Mesendoderm (in vitro differentiated cells): Measurements from ENCODE around the gene ERI2. TPM values are rescaled to one million over a fixed set of nuclear protein-coding genes. Genes with fewer than 3 reads are reported as not detected.

Experiments
- DNase-seq: peaks from one replicate; pipeline ENCODE4 v3.0.0; 2013
- H2AK5ac ChIP-seq: 2 replicates; pipeline ENCODE4 v1.6.1; 2013; ENCODE audit warnings: low read length, inconsistent platforms
- H2BK120ac ChIP-seq: 2 replicates; pipeline ENCODE4 v1.6.1; 2013; ENCODE audit warnings: low read depth, mild to moderate bottlenecking, low read length, moderate library complexity, mixed read lengths
- H2BK15ac ChIP-seq: replicated peaks from 2 replicates; pipeline ENCODE4 v1.6.1; 2013; ENCODE audit warnings: low read depth, mild to moderate bottlenecking, moderate library complexity
- H2BK5ac ChIP-seq: 2 replicates; pipeline ENCODE4 v1.6.1; 2013; ENCODE audit warnings: low read length, inconsistent platforms
- H3K18ac ChIP-seq: 2 replicates; pipeline ENCODE4 v1.6.1; 2013; ENCODE audit warnings: mild to moderate bottlenecking, low read length, mixed read lengths
- H3K23ac ChIP-seq: one replicate; pipeline ENCODE4 v1.6.1; 2013; ENCODE audit warnings: low read length
- H3K27ac ChIP-seq: 2 replicates; pipeline ENCODE4 v1.5.1; 2013; ENCODE audit warnings: low read depth, mild to moderate bottlenecking, inconsistent platforms, low read length, moderate library complexity
- H3K27me3 ChIP-seq: 2 replicates; pipeline ENCODE4 v1.6.1; 2013; ENCODE audit warnings: low read length, control low read depth, mild to moderate bottlenecking, inconsistent platforms; ENCODE audit not compliant: insufficient read depth, poor library complexity
- H3K36me3 ChIP-seq: 2 replicates; pipeline ENCODE4 v1.6.1; 2013; ENCODE audit warnings: low read length, inconsistent platforms; ENCODE audit not compliant: control insufficient read depth, insufficient read depth
- H3K4ac ChIP-seq: one replicate; pipeline ENCODE4 v1.6.1; 2013; ENCODE audit warnings: low read depth, mild to moderate bottlenecking, low read length, moderate library complexity
- H3K4me1 ChIP-seq: 2 replicates; pipeline ENCODE4 v1.6.1; 2013; ENCODE audit warnings: low read depth, low read length, inconsistent platforms; ENCODE audit not compliant: control insufficient read depth
- H3K4me2 ChIP-seq: 2 replicates; pipeline ENCODE4 v1.6.1; 2013; ENCODE audit warnings: low read length
- H3K4me3 ChIP-seq: 2 replicates; pipeline ENCODE4 v1.5.1; 2013; ENCODE audit warnings: mild to moderate bottlenecking, low read length
- H3K56ac ChIP-seq: one replicate; pipeline ENCODE4 v1.6.1; 2013; ENCODE audit warnings: low read length
- H3K79me1 ChIP-seq: 2 replicates; pipeline ENCODE4 v1.6.1; 2013; ENCODE audit warnings: low read length, inconsistent platforms
- H3K79me2 ChIP-seq: 2 replicates; pipeline ENCODE4 v1.6.1; 2013; ENCODE audit warnings: mild to moderate bottlenecking, low read length; ENCODE audit not compliant: control insufficient read depth, insufficient read depth
- H3K9ac ChIP-seq: 2 replicates; pipeline ENCODE4 v1.6.1; 2013; ENCODE audit warnings: low read length, inconsistent platforms
- H4K5ac ChIP-seq: one replicate; pipeline ENCODE4 v1.6.1; 2013; ENCODE audit warnings: low read length
- H4K8ac ChIP-seq: one replicate; pipeline ENCODE4 v1.6.1; 2013; ENCODE audit warnings: low read depth, mild to moderate bottlenecking, control low read depth, low read length, moderate library complexity
- WGBS: extraction: QIAGEN DNeasy Blood & Tissue Kit; methylation state at CpG from one replicate; pipeline ENCODE4 v1.1.7; 2013; ENCODE audit warnings: low lambda C conversion rate, missing lambda C conversion rate; ENCODE audit not compliant: insufficient coverage; ENCODE audit errors: extremely low coverage; 5-methylcytosine and 5-hydroxymethylcytosine counted together
- small RNA-seq: library from polyadenylated mRNA; stranded (forward); fragments of <200 nt; extraction: miRNeasy Mini kit (QIAGEN cat#:217004); gene quantifications from one replicate; pipeline ENCODE3, GENCODE V24; 2013; ENCODE audit not compliant: insufficient read depth

ERI2 gene

DNA sequence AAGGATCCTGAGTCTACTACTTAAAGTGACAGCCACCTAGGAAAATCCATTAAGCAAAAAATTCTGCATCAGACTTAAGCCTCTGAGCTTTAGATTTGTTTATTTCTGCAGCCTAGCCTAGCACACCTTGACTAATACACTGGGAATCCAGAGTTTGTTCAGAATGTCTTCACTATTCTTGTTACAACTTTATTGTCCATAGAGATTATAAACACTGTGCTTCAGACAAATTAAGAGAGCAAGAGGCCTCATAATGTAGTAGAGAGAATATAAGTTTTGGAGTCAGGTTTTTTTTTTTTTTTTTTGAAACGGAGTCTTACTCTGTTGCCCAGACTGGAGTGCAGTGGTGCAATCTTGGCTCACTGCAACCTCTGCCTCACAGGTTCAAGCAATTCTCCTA lies 55.7 kb downstream of the ERI2 start:
- no peak for DNase-seq
- no CpG with 5 or more reads among the region's 1 CpG for WGBS
- H2BK120ac ChIP-seq, result no peak overlapping the region
- H3K56ac ChIP-seq, result no peak overlapping the region
- H3K27ac ChIP-seq, result no peak overlapping the region
- H3K27me3 ChIP-seq, result no peaks in the 10 kb centered on the region
- H3K9ac ChIP-seq, result no peak overlapping the region
- H4K8ac ChIP-seq, result no peak overlapping the region
- no peaks in the 10 kb centered on the region for H3K4me1 ChIP-seq
- no peak overlapping the region for H3K4ac ChIP-seq
- no peak overlapping the region for H3K23ac ChIP-seq
- no peak overlapping the region for H2BK5ac ChIP-seq
- no peak overlapping the region for H4K5ac ChIP-seq
- no peak overlapping the region for H2BK15ac ChIP-seq
- H2AK5ac ChIP-seq, result no peak overlapping the region
- no peaks in the 10 kb centered on the region for H3K79me1 ChIP-seq
- no peak overlapping the region for H3K18ac ChIP-seq
- no peak overlapping the region for H3K4me3 ChIP-seq
- no peaks in the 10 kb centered on the region for H3K36me3 ChIP-seq
- no peaks in the 10 kb centered on the region for H3K79me2 ChIP-seq
- H3K4me2 ChIP-seq, result no peak overlapping the region

DNA sequence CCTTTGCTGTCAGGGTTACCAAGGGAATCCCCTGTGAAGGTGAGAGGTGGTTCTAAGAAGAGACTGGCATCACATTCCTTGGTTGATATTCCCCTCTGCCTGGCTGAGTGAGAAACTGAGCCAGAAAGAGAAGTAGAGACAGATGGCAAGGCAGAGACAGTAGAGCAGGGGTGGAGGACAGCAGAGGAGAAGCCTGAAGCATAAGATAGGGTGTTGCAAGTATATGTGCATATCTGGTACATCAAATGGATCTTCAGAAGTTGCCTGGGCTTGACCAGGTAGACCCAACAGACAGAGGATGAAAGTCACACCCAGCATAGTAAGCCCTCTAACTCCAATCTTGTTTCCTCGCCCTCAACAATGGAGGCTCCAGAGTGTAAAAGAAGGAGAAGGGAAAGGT lies 56.8 kb downstream of the ERI2 start:
- Histone ChIP-seq H2BK5ac (no peak overlapping the region), H3K27me3 (no peaks in the 10 kb centered on the region), H3K9ac (no peak overlapping the region), H4K5ac (no peak overlapping the region), H3K36me3 (no peaks in the 10 kb centered on the region), H3K27ac (no peak overlapping the region), H3K23ac (no peak overlapping the region), H2BK120ac (no peak overlapping the region), H4K8ac (no peak overlapping the region), H2BK15ac (no peak overlapping the region), H3K4me3 (no peak overlapping the region), H3K4me2 (no peak overlapping the region), H2AK5ac (no peak overlapping the region), H3K18ac (no peak overlapping the region), H3K4me1 (no peaks in the 10 kb centered on the region), H3K79me1 (no peaks in the 10 kb centered on the region), H3K56ac (no peak overlapping the region), H3K4ac (no peak overlapping the region), H3K79me2 (no peaks in the 10 kb centered on the region)
- no CpG with 5 or more reads among the region's 1 CpG for WGBS
- DNase-seq, result no peak

DNA sequence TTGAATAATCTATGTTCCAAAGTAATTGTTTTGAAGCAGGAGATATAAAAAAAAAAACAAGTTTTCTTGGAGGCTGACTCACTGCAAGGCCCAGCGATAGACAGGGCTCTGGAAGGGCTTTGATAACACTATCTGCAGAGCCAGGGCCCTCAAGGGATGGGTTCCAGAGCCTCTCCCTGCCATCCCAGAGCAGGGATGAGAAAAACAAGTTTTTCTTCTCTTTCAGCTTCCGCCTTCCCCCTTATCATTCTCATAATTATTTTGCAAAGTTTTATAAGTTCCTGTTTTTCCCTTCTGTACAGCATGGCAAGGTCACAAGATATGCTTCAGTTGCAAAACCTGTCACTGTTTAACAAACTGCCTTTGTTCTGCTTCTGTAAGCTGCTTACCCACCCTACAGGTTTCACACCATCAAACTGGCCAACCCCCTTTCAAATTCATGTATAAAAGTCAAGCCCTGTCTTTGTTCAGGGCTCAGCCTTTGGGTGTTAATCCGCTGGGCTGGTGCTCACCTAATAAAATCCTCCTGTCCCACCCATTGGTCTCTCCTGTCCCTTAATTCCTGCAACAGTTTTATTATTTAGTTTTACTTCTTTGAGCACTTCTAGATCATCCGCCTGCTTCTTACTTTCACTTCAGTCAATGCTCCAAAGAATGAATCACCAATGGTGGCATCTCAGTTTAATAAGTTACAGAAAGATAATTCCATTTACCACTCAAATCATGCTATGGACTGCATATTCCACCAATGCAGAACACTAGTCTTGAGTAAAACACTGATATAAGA lies 59.0 kb downstream of the ERI2 start:
- DNase-seq, result peak; percentile 5
- H3K4ac ChIP-seq, result no peak overlapping the region
- no peaks in the 10 kb centered on the region for H3K4me1 ChIP-seq
- no peak overlapping the region for H3K56ac ChIP-seq
- no peaks in the 10 kb centered on the region for H3K36me3 ChIP-seq
- H4K8ac ChIP-seq, result no peak overlapping the region
- H4K5ac ChIP-seq, result no peak overlapping the region
- H3K27ac ChIP-seq, result no peak overlapping the region
- no peak overlapping the region for H2AK5ac ChIP-seq
- H3K4me2 ChIP-seq, result no peak overlapping the region
- H3K79me2 ChIP-seq, result no peaks in the 10 kb centered on the region
- no CpG with 5 or more reads among the region's 4 CpGs for WGBS
- no peak overlapping the region for H3K18ac ChIP-seq
- no peaks in the 10 kb centered on the region for H3K79me1 ChIP-seq
- no peak overlapping the region for H2BK5ac ChIP-seq
- no peak overlapping the region for H2BK120ac ChIP-seq
- H3K27me3 ChIP-seq, result no peaks in the 10 kb centered on the region
- H3K9ac ChIP-seq, result no peak overlapping the region
- no peak overlapping the region for H3K4me3 ChIP-seq
- H3K23ac ChIP-seq, result no peak overlapping the region
- H2BK15ac ChIP-seq, result no peak overlapping the region

DNA sequence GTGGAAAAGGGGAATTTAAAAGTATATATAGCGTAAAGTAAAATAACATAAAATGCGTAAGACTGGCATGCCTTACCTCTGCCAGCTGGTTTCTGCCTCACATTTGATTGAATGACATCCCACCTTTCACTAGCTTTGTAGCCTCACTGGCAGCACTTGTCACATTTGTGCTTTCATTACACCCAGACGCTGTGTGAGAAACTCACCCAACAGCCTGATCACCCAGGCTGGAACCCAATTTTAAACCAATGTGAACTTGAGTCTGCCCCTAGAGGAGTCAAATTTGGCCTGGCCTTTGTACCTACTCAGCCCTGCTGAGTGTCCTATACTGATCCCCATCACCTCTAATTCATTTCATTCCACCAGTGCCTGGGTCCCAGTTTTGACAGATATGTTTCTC lies 59.8 kb downstream of the ERI2 start:
- Histone ChIP-seq H3K23ac (no peak overlapping the region), H3K9ac (no peak overlapping the region), H4K8ac (no peak overlapping the region), H2BK120ac (no peak overlapping the region), H3K79me2 (no peaks in the 10 kb centered on the region), H3K18ac (no peak overlapping the region), H3K4ac (no peak overlapping the region), H2BK5ac (no peak overlapping the region), H3K56ac (no peak overlapping the region), H4K5ac (no peak overlapping the region), H3K27ac (no peak overlapping the region), H2AK5ac (no peak overlapping the region), H3K4me2 (no peak overlapping the region), H3K4me1 (no peaks in the 10 kb centered on the region), H2BK15ac (no peak overlapping the region), H3K27me3 (no peaks in the 10 kb centered on the region), H3K79me1 (no peaks in the 10 kb centered on the region), H3K4me3 (no peak overlapping the region), H3K36me3 (no peaks in the 10 kb centered on the region)
- DNase-seq, result no peak
- WGBS, result no CpG with 5 or more reads among the region's 3 CpGs

Small RNA genes lying within 50 kb of the gene (small RNA-seq; reads per million reads assigned to genes)
- gene RF00618 (not detected), gene RNU6-944P (not detected)
